Activated B cell treated with CpG ODN at 0.5 μM for 24 hours (primary cell): ENCODE data around the gene HTR4. TPM values are rescaled to one million over a fixed set of nuclear protein-coding genes. Genes with fewer than 3 reads are reported as not detected.
A peak's percentile ranks its signal among the peaks of the same experiment; 100 is the strongest.

ENCODE experiments used
- ATAC-seq: fragments of 200-7000 bp; cut with Tn5 transposase; one replicate; pipeline ENCODE4 v1.10.0; 2021; ENCODE audit warnings: low read depth, mild to moderate bottlenecking, moderate library complexity
- CTCF ChIA-PET: fragments of 350-600 bp; sonication (Branson Sonifier 250); formaldehyde crosslinking; loops from one replicate; lab custom pipeline; 2021; ENCODE audit warnings: antibody characterized with exemption; lab: Charles Lee
- POLR2A ChIA-PET: fragments of 350-600 bp; sonication (Branson Sonifier 250); formaldehyde crosslinking; loops from one replicate; lab custom pipeline; 2021; ENCODE audit warnings: antibody characterized with exemption; lab: Charles Lee
- DNase-seq: peaks from one replicate; pipeline ENCODE4 v3.0.0; 2022
- H3K27ac Mint-ChIP-seq: one replicate; pipeline ENCODE4 v1.8.0; 2020; ENCODE audit warnings: mixed read lengths
- H3K27me3 Mint-ChIP-seq: one replicate; pipeline ENCODE4 v1.8.0; 2021; ENCODE audit warnings: mixed read lengths
- H3K36me3 Mint-ChIP-seq: one replicate; pipeline ENCODE4 v1.8.0; 2021; ENCODE audit warnings: low read depth, mixed read lengths
- H3K4me1 Mint-ChIP-seq: one replicate; pipeline ENCODE4 v1.8.0; 2021; ENCODE audit warnings: mixed read lengths
- H3K4me3 Mint-ChIP-seq: one replicate; pipeline ENCODE4 v1.8.0; 2020; ENCODE audit warnings: mild to moderate bottlenecking, mixed read lengths
- H3K9me3 Mint-ChIP-seq: one replicate; pipeline ENCODE4 v1.8.0; 2020; ENCODE audit warnings: mixed read lengths
- CTCF ChIP-seq: fragments of 200-600 bp; IDR thresholded peaks from one replicate; pipeline ENCODE4 v1.8.0; 2022; ENCODE audit warnings: antibody characterized with exemption, mild to moderate bottlenecking
- intact Hi-C: fragments of 100-400 bp; cut with micrococcal nuclease; formaldehyde crosslinking; loops from one replicate; pipeline ENCODE4 v1.15.1; 2024
- total RNA-seq: library from RNA; stranded (reverse); gene quantifications from 2 replicates; pipeline ENCODE4 v1.2.3, GENCODE V29; 2022

The HTR4 gene
- total RNA-seq, 1 donor from 2014 or later, result not detected

- H3K4me1 Mint-ChIP-seq, result peaks cover 2% of the 10 kb centered on the region
- TF ChIP-seq CTCF, result no peak
- intact Hi-C loops, result loop anchor here (10.0 kb wide), 1 partner anchor 605 kb away; no protein-coding TSS in a partner anchor
- no peak for ATAC-seq
- ChIA-PET POLR2A (no interaction called here), CTCF (interaction anchor here (1.4 kb wide), 1 partner anchor 15 kb away, joined by 5 read pairs; no protein-coding TSS in a partner anchor)
- no peak overlapping the region for H3K4me3 Mint-ChIP-seq
- H3K36me3 Mint-ChIP-seq, result no peaks in the 10 kb centered on the region
- no peaks in the 10 kb centered on the region for H3K9me3 Mint-ChIP-seq
- no peak for DNase-seq
- peaks cover 24% of the 10 kb centered on the region for H3K27me3 Mint-ChIP-seq
- no peak overlapping the region for H3K27ac Mint-ChIP-seq
Observed at GRCh38 chr5:148459669-148460068, 194.7 kb downstream of the HTR4 start.

GRCh38 chr5:148458036-148458888 is 196.1 kb downstream of the HTR4 start:
- CTCF ChIA-PET, result interaction anchor here (1.4 kb wide), 1 partner anchor 14 kb away, joined by 5 read pairs; no protein-coding TSS in a partner anchor
- Mint-ChIP-seq H3K27ac (no peak overlapping the region), H3K9me3 (no peaks in the 10 kb centered on the region), H3K4me1 (peaks cover 2% of the 10 kb centered on the region), H3K4me3 (no peak overlapping the region), H3K36me3 (no peaks in the 10 kb centered on the region), H3K27me3 (peaks cover 24% of the 10 kb centered on the region)
- POLR2A ChIA-PET, result no interaction called here
- no peak for DNase-seq
- TF ChIP-seq CTCF, result no peak
- intact Hi-C loops, result loop anchor here (10.0 kb wide), 1 partner anchor 603 kb away; no protein-coding TSS in a partner anchor
- no peak for ATAC-seq

- intact Hi-C loops, result loop anchor here (1.0 to 10.0 kb wide), 3 partner anchors 278 to 602 kb away; no protein-coding TSS in a partner anchor
- DNase-seq (no peak), ATAC-seq (peak; percentile 64)
- Mint-ChIP-seq H3K4me3 (no peak overlapping the region), H3K27ac (no peak overlapping the region), H3K9me3 (no peaks in the 10 kb centered on the region), H3K4me1 (peaks cover 2% of the 10 kb centered on the region), H3K27me3 (peaks cover 22% of the 10 kb centered on the region), H3K36me3 (no peaks in the 10 kb centered on the region)
- ChIA-PET CTCF (interaction anchor here (2.5 kb wide), 1 partner anchor 12 kb away, joined by 7 read pairs; no protein-coding TSS in a partner anchor), POLR2A (no interaction called here)
- TF ChIP-seq CTCF, result no peak
Observed at GRCh38 chr5:148457183-148457620, 197.1 kb downstream of the HTR4 start.

- H3K27me3 Mint-ChIP-seq, result peaks cover 21% of the 10 kb centered on the region
- no peak overlapping the region for H3K27ac Mint-ChIP-seq
- intact Hi-C loops, result loop anchor here (10.0 kb wide), 1 partner anchor 600 kb away; no protein-coding TSS in a partner anchor
Observed at GRCh38 chr5:148455185-148455584, 199.1 kb downstream of the HTR4 start.

More at GRCh38 chr5:148455185-148455584, 199.1 kb downstream of the HTR4 start:
- ChIA-PET CTCF (interaction anchor here (2.5 kb wide), 1 partner anchor 10 kb away, joined by 7 read pairs; no protein-coding TSS in a partner anchor), POLR2A (no interaction called here)
- no peaks in the 10 kb centered on the region for H3K9me3 Mint-ChIP-seq
- peaks cover 2% of the 10 kb centered on the region for H3K4me1 Mint-ChIP-seq
- no peaks in the 10 kb centered on the region for H3K36me3 Mint-ChIP-seq
- no peak for ATAC-seq
- H3K4me3 Mint-ChIP-seq, result no peak overlapping the region
- DNase-seq, result no peak
- no peak for TF ChIP-seq CTCF
